GM12872 (cell line): ENCODE measurements around the gene TCERG1L.

Experiments used
- TF ChIP-seq, protein P1 (sequence below): IDR thresholded peaks from 3 replicates; pipeline ENCODE4 v1.5.1; 2011; ENCODE audit warnings: low read depth, mild to moderate bottlenecking, low read length, moderate library complexity; ENCODE audit not compliant: insufficient read depth

The TCERG1L gene

DNA sequence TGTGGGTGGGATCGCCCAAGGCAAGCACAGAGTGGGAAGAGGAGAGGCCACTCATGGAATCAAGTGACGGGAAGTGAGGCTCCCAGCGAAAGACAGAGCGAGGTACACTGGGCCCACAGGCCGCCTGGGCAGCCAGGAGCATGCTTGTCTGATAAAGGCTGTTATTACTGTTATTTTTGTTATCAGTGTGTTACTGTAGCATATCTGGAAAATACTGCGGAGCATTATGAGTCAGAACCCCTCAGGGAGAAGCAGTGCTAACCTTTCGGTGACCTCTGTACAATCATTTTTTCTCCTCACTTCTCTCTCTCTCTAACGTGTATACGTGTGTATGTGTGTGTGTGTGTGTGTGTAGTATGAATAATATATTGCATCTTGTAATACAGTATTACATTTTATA is 3.8 kb upstream of the TCERG1L start:
- TF ChIP-seq, protein P1, sequence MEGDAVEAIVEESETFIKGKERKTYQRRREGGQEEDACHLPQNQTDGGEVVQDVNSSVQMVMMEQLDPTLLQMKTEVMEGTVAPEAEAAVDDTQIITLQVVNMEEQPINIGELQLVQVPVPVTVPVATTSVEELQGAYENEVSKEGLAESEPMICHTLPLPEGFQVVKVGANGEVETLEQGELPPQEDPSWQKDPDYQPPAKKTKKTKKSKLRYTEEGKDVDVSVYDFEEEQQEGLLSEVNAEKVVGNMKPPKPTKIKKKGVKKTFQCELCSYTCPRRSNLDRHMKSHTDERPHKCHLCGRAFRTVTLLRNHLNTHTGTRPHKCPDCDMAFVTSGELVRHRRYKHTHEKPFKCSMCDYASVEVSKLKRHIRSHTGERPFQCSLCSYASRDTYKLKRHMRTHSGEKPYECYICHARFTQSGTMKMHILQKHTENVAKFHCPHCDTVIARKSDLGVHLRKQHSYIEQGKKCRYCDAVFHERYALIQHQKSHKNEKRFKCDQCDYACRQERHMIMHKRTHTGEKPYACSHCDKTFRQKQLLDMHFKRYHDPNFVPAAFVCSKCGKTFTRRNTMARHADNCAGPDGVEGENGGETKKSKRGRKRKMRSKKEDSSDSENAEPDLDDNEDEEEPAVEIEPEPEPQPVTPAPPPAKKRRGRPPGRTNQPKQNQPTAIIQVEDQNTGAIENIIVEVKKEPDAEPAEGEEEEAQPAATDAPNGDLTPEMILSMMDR, result no peak

DNA sequence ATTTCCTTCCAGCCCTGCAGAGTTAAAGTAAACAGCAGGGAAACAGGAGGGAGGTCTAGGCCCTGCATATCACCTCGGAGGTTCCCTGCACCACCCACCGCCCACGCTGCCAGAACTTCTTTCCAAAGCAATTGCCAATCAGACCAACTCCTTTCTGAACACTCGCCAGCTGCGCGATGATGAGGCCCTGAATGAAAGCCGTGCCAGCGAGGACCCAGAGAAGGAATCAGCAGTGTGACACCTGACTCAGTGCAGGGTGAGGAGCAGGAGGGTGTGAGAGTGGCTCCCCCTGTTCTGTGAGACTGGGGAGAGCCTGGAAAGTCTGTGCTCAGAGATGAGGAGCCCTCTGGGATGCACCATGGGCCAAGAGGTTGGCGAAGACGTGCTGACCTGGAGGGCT is 3.3 kb upstream of the TCERG1L start:
- TF ChIP-seq, protein P1, result no peak

DNA sequence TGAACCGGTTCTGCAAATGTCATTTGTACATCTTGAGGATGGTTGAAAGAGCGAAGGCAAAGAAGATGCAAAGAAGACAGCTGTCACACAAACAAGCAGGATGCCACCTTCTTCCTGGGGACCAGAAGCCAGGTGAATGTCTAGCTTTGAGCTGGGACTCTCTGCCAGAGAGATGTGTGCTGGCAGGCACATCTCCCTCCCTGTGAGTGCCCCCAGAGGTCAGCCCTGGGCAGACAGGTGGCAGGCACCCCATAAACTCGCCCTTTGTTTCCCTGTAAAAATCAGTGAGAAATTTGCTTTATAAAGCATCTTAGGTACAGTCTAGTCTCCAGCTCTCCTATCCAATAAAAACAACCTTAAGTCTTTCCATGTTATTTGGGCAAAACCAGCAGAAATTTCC is 2.6 kb upstream of the TCERG1L start:
- TF ChIP-seq, protein P1, result no peak

DNA sequence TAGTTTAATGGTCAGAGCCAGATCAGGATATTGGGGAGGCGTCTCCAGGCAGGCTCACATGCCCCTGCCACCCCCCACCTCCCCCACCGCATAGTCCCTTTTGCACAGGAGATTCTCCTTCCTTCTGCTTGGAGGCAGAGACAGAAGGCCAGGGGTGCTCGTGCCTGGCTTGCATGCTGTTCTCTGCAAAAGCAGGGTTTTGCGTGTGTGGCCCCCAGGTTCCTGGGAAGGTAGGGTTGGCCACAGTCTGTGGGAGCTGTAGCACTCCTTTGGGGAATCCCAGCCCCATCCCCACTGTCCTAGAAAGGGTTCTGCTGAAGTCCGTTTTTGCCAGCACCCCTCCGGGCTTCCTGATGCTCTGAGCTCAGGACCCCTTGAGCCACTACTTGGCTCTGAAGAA is 1.9 kb upstream of the TCERG1L start:
- TF ChIP-seq, protein P1, result no peak

DNA sequence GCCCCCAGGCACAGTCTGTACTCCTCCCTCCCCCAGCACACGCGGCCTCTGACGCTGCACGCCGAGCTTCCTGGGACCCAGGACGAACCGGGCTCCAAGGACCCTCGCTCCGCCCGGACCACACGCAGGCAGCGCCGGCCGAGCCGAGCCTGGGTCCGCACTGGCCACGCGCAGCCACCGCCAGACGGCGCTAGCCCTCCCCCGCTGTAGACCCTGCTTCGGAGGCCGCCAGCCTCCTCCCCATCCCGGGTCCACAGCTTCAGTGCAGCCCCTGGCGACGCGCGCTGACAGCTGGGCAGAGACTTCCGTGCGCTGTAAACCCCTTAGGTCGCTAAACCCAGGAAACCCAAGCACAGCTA is 936 bp upstream of the TCERG1L start:
- TF ChIP-seq, protein P1, result no peak

DNA sequence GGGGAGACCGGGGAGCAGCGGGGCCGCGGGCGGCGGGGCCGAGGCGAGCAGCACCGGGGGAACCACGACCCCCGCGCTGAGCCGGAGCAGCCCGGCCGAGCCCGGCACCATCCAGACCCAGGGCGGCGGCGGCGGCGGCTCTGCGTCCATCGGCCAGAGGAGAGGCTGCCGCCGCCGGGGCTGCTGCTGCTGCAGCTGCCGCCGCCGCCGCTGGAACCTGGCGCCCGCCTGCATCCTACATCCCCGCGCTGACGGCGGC is 190 bp downstream of the TCERG1L start:
- TF ChIP-seq, protein P1, result no peak

DNA sequence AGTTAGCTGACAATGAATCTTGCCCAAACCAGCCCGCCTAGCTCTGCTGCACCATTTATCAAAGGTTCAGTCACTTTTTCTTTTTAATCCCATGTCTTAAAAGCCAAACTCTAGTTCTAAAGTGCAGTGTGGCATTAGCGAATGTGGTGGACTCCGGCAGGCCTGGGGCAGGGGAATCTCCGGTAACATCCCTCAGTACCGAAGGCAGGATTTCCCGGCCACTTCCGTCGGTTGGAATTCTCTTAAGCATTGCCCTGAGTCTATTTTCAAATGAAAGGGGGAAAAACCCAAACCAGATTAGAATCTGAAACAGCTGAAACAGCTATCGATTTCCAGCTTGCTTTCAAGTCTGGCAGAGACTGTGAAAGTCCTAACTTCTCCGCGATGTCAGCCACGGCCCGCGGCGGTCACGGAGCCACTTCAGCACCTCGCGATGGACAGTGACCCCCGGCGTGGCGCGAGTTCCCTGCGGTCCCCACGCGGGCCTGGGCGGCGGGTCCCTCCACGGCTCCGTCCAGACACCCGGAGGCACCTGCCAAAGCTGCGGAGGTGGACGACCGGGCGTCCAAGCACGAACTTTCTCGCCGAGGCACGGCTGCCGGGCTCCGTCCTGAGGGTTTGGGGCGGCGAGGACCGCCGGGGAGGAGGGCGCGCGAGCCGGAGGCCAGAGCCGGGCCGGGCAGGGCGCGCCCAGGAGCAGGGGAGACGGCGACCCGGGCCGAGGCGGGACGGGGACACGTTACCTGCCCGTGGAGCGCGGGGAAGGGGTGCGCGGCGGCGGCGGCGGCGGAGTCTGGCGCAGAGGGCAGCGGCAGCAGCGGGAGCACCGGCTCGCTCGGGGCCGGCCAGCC is 745 bp downstream of the TCERG1L start:
- TF ChIP-seq, protein P1, result no peak

DNA sequence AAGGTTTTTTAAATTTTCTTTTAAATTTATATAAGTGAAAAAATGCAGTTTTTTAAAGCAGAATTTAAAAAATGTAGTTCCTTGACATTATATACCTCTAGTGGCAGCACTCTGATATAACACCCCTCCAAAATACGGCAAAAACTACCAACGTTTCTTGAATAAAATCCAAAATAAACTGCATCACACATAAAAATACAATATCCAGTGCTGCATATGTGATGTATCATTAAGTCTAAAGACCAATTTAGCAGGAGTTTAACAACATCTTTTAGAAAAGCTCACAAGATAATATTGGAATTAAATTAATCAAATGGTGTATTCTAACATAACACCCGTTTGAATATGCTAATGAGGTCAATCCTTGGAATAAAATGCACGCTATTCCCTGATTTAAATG is 1.4 kb downstream of the TCERG1L start:
- TF ChIP-seq, protein P1, result no peak; the same call in 2 of the 3 replicates
